ENCODE measurements around the gene LRGUK.
"Not testable (repeated sequence)": the region's sequence is repeated elsewhere in the genome, so short reads cannot be mapped to it uniquely, and the experiment has no call there.

LRGUK gene, protein sequence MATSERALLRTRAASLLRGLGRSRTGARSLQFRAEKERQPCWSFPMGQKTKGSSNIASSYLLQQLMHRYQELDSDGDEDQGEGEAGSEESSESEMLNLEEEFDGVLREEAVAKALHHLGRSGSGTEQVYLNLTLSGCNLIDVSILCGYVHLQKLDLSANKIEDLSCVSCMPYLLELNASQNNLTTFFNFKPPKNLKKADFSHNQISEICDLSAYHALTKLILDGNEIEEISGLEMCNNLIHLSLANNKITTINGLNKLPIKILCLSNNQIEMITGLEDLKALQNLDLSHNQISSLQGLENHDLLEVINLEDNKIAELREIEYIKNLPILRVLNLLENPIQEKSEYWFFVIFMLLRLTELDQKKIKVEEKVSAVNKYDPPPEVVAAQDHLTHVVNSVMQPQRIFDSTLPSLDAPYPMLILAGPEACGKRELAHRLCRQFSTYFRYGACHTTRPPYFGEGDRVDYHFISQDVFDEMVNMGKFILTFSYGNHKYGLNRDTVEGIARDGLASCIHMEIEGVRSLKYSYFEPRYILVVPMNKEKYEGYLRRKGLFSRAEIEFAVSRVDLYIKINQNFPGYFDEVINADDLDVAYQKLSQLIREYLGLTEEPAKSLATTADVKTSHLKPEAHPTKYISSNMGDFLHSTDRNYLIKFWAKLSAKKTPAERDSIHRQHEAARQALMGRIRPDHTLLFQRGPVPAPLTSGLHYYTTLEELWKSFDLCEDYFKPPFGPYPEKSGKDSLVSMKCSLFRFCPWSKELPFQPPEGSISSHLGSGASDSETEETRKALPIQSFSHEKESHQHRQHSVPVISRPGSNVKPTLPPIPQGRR
- 0.19 to 0.86 (median 0.44) reads per million in 3 donors for total RNA-seq

DNA sequence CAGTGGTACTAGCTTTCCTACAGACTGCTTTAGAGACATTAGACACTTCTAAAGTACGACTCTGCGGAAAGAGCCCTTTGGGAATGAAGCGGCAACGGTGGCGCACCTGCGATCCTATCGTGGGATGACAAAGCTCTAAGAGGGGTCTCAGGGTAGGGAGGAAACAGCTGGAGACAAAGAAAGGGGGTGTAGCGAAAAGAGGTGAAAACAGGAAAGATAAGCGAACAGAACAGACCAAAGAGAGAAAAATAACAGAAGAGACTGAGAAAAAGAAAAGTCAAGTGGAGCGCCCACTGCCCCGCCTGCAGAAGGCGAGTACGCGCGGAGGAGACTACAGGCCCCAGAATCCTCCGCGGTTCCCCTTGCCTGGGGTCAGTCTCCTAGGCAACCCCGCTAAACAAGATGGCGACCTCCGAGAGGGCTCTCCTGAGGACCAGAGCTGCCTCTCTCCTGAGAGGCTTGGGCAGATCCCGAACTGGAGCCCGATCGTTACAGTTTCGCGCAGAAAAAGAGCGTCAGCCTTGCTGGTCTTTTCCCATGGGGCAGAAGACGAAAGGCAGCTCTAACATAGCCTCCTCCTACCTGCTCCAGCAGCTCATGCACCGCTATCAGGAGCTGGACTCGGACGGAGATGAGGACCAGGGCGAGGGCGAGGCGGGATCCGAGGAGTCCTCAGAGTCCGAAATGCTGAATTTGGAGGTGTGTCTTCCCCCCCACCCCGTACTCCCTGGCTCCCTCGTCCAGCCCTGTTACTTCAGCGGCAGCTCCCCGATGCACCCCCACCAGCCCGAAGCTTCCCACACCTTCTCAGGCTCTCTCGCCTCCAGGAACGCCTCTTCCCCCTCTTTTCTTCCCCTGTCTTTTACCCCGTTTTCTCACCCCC is at the start of gene LRGUK:
TSS of gene LRGUK (plus strand) at position 375 of the 883 bp plus-strand sequence. CDS start at position 403, 28 bp downstream.
- Histone ChIP-seq H3K36me3 (ENCODE audit: control insufficient read depth, insufficient read depth, low read length) (no peaks in the 10 kb centered on the region), H3K4me3 (ENCODE audit: insufficient read depth, low read depth, low read length, poor library complexity, severe bottlenecking) (peak within 1 kb of the TSS; percentile 58), H3K27ac (ENCODE audit: insufficient read depth, low read length, poor library complexity, severe bottlenecking) (no peak within 1 kb of the TSS), H3K4me1 (ENCODE audit: control insufficient read depth, insufficient read depth, low read length, poor library complexity, severe bottlenecking) (peaks cover 4% of the 10 kb centered on the region), H3K9me3 (ENCODE audit: control insufficient read depth, low read length) (no peaks in the 10 kb centered on the region), H3K27me3 (replicated peaks; ENCODE audit: control insufficient read depth, insufficient read depth, low read length, poor library complexity, severe bottlenecking) (no peaks in the 10 kb centered on the region)
- peak; percentile 43 to 62 (median 51) for DNase-seq

DNA sequence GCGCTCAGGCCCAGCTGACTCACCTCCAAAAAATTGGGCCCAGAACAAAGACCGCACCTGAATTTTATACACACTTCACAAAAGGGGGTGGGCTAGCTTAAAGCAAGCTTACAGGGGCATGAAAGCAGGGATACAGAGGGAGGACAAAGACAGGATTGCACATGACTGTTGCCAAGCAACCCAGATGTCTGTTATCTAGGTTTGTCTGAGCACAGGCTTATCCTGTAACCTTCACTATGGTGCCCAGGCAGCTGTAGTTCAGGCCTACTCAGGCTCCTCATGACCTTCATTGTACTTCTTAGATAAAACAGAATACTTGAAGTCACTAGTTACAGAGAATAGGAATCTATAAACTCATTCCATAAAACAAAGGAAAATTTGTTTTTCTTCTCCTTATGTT is 49.6 kb upstream of the LRGUK start:
- not testable (repeated sequence) for H3K4me3 ChIP-seq (ENCODE audit: insufficient read depth, low read depth, low read length, poor library complexity, severe bottlenecking); H3K4me1 ChIP-seq (ENCODE audit: control insufficient read depth, insufficient read depth, low read length, poor library complexity, severe bottlenecking); H3K27me3 ChIP-seq (replicated peaks; ENCODE audit: control insufficient read depth, insufficient read depth, low read length, poor library complexity, severe bottlenecking); H3K9me3 ChIP-seq (ENCODE audit: control insufficient read depth, low read length); DNase-seq; H3K36me3 ChIP-seq (ENCODE audit: control insufficient read depth, insufficient read depth, low read length); H3K27ac ChIP-seq (ENCODE audit: insufficient read depth, low read length, poor library complexity, severe bottlenecking)

GRCh38 chr7:134078991-134079390 is 48.1 kb upstream of the LRGUK start:
- Histone ChIP-seq H3K4me3 (ENCODE audit: insufficient read depth, low read depth, low read length, poor library complexity, severe bottlenecking) (no peak overlapping the region), H3K9me3 (ENCODE audit: control insufficient read depth, low read length) (no peaks in the 10 kb centered on the region), H3K27me3 (replicated peaks; ENCODE audit: control insufficient read depth, insufficient read depth, low read length, poor library complexity, severe bottlenecking) (no peaks in the 10 kb centered on the region), H3K4me1 (ENCODE audit: control insufficient read depth, insufficient read depth, low read length, poor library complexity, severe bottlenecking) (no peaks in the 10 kb centered on the region), H3K27ac (ENCODE audit: insufficient read depth, low read length, poor library complexity, severe bottlenecking) (no peak overlapping the region), H3K36me3 (ENCODE audit: control insufficient read depth, insufficient read depth, low read length) (no peaks in the 10 kb centered on the region)
- DNase-seq = no peak

- Histone ChIP-seq H3K4me3 (ENCODE audit: insufficient read depth, low read depth, low read length, poor library complexity, severe bottlenecking) (no peak overlapping the region), H3K27me3 (replicated peaks; ENCODE audit: control insufficient read depth, insufficient read depth, low read length, poor library complexity, severe bottlenecking) (no peaks in the 10 kb centered on the region), H3K27ac (ENCODE audit: insufficient read depth, low read length, poor library complexity, severe bottlenecking) (no peak overlapping the region), H3K4me1 (ENCODE audit: control insufficient read depth, insufficient read depth, low read length, poor library complexity, severe bottlenecking) (no peaks in the 10 kb centered on the region), H3K9me3 (ENCODE audit: control insufficient read depth, low read length) (no peaks in the 10 kb centered on the region), H3K36me3 (ENCODE audit: control insufficient read depth, insufficient read depth, low read length) (no peaks in the 10 kb centered on the region)
- no peak for DNase-seq
These were observed 45.4 kb upstream of the LRGUK start for GRCh38 chr7:134081695-134082094.

GRCh38 chr7:134083766-134084487 is 43.2 kb upstream of the LRGUK start:
- Histone ChIP-seq H3K4me1 (ENCODE audit: control insufficient read depth, insufficient read depth, low read length, poor library complexity, severe bottlenecking) (no peaks in the 10 kb centered on the region), H3K27me3 (replicated peaks; ENCODE audit: control insufficient read depth, insufficient read depth, low read length, poor library complexity, severe bottlenecking) (no peaks in the 10 kb centered on the region), H3K27ac (ENCODE audit: insufficient read depth, low read length, poor library complexity, severe bottlenecking) (no peak overlapping the region), H3K9me3 (ENCODE audit: control insufficient read depth, low read length) (no peaks in the 10 kb centered on the region), H3K4me3 (ENCODE audit: insufficient read depth, low read depth, low read length, poor library complexity, severe bottlenecking) (no peak overlapping the region), H3K36me3 (ENCODE audit: control insufficient read depth, insufficient read depth, low read length) (no peaks in the 10 kb centered on the region)
- no peak for DNase-seq

DNA sequence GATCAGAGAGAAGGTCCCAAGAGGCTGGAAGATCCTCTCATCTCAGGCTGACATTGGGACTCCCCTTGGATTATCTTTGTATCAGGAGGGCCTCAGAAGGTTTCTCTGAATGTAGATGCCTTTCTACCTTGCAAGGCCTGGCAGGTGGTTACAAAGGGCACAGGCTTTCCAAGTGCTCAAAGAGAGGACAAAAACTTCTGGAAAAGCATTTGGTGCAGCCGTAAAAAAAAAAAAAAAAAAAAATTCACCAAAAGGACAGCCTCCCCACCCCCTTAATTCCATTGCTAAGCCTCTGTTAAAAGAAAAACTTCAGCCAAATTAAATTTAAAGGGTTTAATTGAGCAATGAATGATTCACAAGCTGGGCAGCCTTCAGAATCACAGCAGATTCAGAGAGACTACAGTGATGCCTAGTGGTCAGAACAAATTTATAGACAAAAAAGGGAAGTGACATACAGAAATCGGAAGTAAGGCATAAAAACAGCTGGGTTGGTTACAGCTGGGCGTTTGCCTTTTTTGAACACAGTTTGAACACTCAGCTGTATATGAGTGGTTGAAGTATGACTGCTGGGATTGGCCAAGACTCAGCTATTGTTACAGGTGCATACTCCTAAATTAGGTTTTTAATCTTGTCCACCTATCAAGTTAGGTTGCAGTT is 42.5 kb upstream of the LRGUK start:
- Histone ChIP-seq H3K9me3 (ENCODE audit: control insufficient read depth, low read length) (no peaks in the 10 kb centered on the region), H3K4me1 (ENCODE audit: control insufficient read depth, insufficient read depth, low read length, poor library complexity, severe bottlenecking) (no peaks in the 10 kb centered on the region), H3K4me3 (ENCODE audit: insufficient read depth, low read depth, low read length, poor library complexity, severe bottlenecking) (no peak overlapping the region), H3K27me3 (replicated peaks; ENCODE audit: control insufficient read depth, insufficient read depth, low read length, poor library complexity, severe bottlenecking) (no peaks in the 10 kb centered on the region), H3K27ac (ENCODE audit: insufficient read depth, low read length, poor library complexity, severe bottlenecking) (no peak overlapping the region), H3K36me3 (ENCODE audit: control insufficient read depth, insufficient read depth, low read length) (no peaks in the 10 kb centered on the region)
- DNase-seq = no peak

GRCh38 chr7:134085311-134085710 is 41.8 kb upstream of the LRGUK start:
- Histone ChIP-seq H3K9me3 (ENCODE audit: control insufficient read depth, low read length) (no peaks in the 10 kb centered on the region), H3K4me3 (ENCODE audit: insufficient read depth, low read depth, low read length, poor library complexity, severe bottlenecking) (no peak overlapping the region), H3K27me3 (replicated peaks; ENCODE audit: control insufficient read depth, insufficient read depth, low read length, poor library complexity, severe bottlenecking) (no peaks in the 10 kb centered on the region), H3K36me3 (ENCODE audit: control insufficient read depth, insufficient read depth, low read length) (no peaks in the 10 kb centered on the region), H3K4me1 (ENCODE audit: control insufficient read depth, insufficient read depth, low read length, poor library complexity, severe bottlenecking) (no peaks in the 10 kb centered on the region), H3K27ac (ENCODE audit: insufficient read depth, low read length, poor library complexity, severe bottlenecking) (no peak overlapping the region)
- DNase-seq = no peak

DNA sequence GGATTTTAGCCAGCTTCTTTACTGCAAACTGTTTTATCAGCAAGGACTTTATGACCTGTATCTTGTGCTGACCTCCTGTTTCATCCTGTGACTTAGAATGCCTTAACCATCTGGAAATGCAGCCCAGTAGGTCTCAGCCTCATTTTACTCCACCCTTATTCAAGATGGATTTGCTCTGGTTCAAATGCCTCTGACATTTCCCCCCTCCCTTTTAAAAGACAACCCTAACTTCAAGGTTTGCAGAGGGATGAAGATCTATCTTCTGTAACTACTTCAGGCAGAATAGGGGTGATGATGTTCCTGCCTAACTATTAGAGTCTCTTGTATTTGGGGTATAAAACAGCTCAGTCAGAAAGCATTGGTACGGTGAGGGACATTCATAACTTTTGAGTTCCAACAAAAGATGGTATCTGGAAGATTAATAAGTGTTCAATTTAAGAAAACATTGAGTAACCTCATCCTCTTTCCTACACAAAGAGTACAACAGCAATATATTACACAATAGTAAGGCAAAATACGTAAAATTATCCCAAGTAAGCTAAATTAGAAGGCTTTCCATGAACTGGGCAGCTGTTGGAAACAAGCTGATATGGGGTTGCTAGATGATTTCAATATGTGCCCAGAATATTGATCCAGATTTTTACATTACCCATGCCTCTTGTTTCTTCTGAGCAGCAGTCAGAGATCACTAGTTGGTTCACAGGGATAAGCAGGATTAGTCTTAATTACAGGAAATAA is 40.0 kb upstream of the LRGUK start:
- Histone ChIP-seq H3K4me1 (ENCODE audit: control insufficient read depth, insufficient read depth, low read length, poor library complexity, severe bottlenecking) (no peaks in the 10 kb centered on the region), H3K4me3 (ENCODE audit: insufficient read depth, low read depth, low read length, poor library complexity, severe bottlenecking) (no peak overlapping the region), H3K36me3 (ENCODE audit: control insufficient read depth, insufficient read depth, low read length) (no peaks in the 10 kb centered on the region), H3K9me3 (ENCODE audit: control insufficient read depth, low read length) (no peaks in the 10 kb centered on the region), H3K27me3 (replicated peaks; ENCODE audit: control insufficient read depth, insufficient read depth, low read length, poor library complexity, severe bottlenecking) (no peaks in the 10 kb centered on the region), H3K27ac (ENCODE audit: insufficient read depth, low read length, poor library complexity, severe bottlenecking) (no peak overlapping the region)
- DNase-seq = no peak

Measured in effector memory CD4-positive, alpha-beta T cell (primary cell).